SK-N-SH treated with all-trans-retinoic acid at 6 μM for 48 hours (cell line): Measurements from ENCODE around the gene MINDY2.

Experiments used
- ATAC-seq: fragments of 200-7000 bp; cut with Tn5 transposase; 3 replicates; pipeline ENCODE4 v1.9.1; 2020; ENCODE audit warnings: mild to moderate bottlenecking, moderate library complexity
- ARNTL ChIP-seq: fragments of 450-650 bp; formaldehyde crosslinking; IDR thresholded peaks from 2 replicates; pipeline ENCODE4 v1.5.0; 2020; ENCODE audit warnings: low read depth, mild to moderate bottlenecking, moderate library complexity, borderline replicate concordance
- BACH2 ChIP-seq: fragments of 250-450 bp; sonication (Bioruptor Pico); IDR thresholded peaks from 2 replicates; pipeline ENCODE4 v1.9.0; 2021; ENCODE audit warnings: mild to moderate bottlenecking, borderline replicate concordance
- CREB5 ChIP-seq: fragments of 250-450 bp; sonication (Bioruptor Pico); IDR thresholded peaks from 2 replicates; pipeline ENCODE4 v1.5.1; 2020; ENCODE audit warnings: low read depth, mild to moderate bottlenecking, moderate library complexity
- CSDC2 ChIP-seq: fragments of 250-450 bp; sonication (Bioruptor Pico); IDR thresholded peaks from 2 replicates; pipeline ENCODE4 v1.5.0; 2020; ENCODE audit warnings: mild to moderate bottlenecking, moderate library complexity
- ESRRG ChIP-seq: fragments of 250-450 bp; sonication (Bioruptor Pico); IDR thresholded peaks from 2 replicates; pipeline ENCODE4 v1.6.1; 2021; ENCODE audit warnings: mild to moderate bottlenecking
- GLIS3 ChIP-seq: fragments of 250-450 bp; sonication (Bioruptor Pico); IDR thresholded peaks from 2 replicates; pipeline ENCODE4 v1.5.0; 2020; ENCODE audit warnings: mild to moderate bottlenecking, moderate library complexity
- ISL1 ChIP-seq: fragments of 250-450 bp; sonication (Bioruptor Pico); IDR thresholded peaks from 2 replicates; pipeline ENCODE4 v2.1.2; 2022; ENCODE audit warnings: mild to moderate bottlenecking, moderate library complexity
- OSR1 ChIP-seq: fragments of 250-450 bp; sonication (Bioruptor Pico); IDR thresholded peaks from 2 replicates; pipeline ENCODE4 v1.8.0; 2022; ENCODE audit warnings: moderate library complexity, mild to moderate bottlenecking, inconsistent platforms
- PPARA ChIP-seq: fragments of 250-450 bp; sonication (Bioruptor Pico); IDR thresholded peaks from 2 replicates; pipeline ENCODE4 v1.5.0; 2020; ENCODE audit warnings: mild to moderate bottlenecking, borderline replicate concordance
- RARB ChIP-seq: fragments of 250-450 bp; sonication (Bioruptor Pico); IDR thresholded peaks from 2 replicates; pipeline ENCODE4 v1.8.0; 2021; ENCODE audit warnings: mild to moderate bottlenecking, moderate library complexity
- SNAI2 ChIP-seq: fragments of 250-450 bp; sonication (Bioruptor Pico); IDR thresholded peaks from 2 replicates; pipeline ENCODE4 v1.5.0; 2020; ENCODE audit warnings: mild to moderate bottlenecking, moderate library complexity
- TCF4 ChIP-seq: fragments of 250-450 bp; sonication (Bioruptor Pico); IDR thresholded peaks from 2 replicates; pipeline ENCODE4 v1.8.0; 2021; ENCODE audit warnings: mild to moderate bottlenecking, moderate library complexity, borderline replicate concordance
- TOX ChIP-seq: fragments of 250-450 bp; sonication (Bioruptor Pico); IDR thresholded peaks from 2 replicates; pipeline ENCODE4 v1.8.0; 2021; ENCODE audit warnings: mild to moderate bottlenecking, moderate library complexity, borderline replicate concordance
- ZC3H10 ChIP-seq: fragments of 250-450 bp; sonication (Bioruptor Pico); IDR thresholded peaks from 2 replicates; pipeline ENCODE4 v1.5.1; 2021; ENCODE audit warnings: mild to moderate bottlenecking, moderate library complexity
- ZFP3 ChIP-seq: fragments of 250-450 bp; sonication (Bioruptor Pico); IDR thresholded peaks from 2 replicates; pipeline ENCODE4 v1.5.0; 2020; ENCODE audit warnings: mild to moderate bottlenecking, moderate library complexity
- ZFP30 ChIP-seq: fragments of 450-650 bp; formaldehyde crosslinking; IDR thresholded peaks from 2 replicates; pipeline ENCODE4 v1.5.0; 2022; ENCODE audit warnings: mild to moderate bottlenecking, moderate library complexity
- ZNF565 ChIP-seq: fragments of 450-650 bp; formaldehyde crosslinking; conservative IDR thresholded peaks from 2 replicates; pipeline ENCODE4 v1.5.0; 2020; ENCODE audit warnings: low read depth, mild to moderate bottlenecking, moderate library complexity
- ZNF70 ChIP-seq: fragments of 450-650 bp; formaldehyde crosslinking; IDR thresholded peaks from 2 replicates; pipeline ENCODE4 v1.5.0; 2020; ENCODE audit warnings: mild to moderate bottlenecking, moderate library complexity
- ZNF8 ChIP-seq: fragments of 450-650 bp; formaldehyde crosslinking; IDR thresholded peaks from 2 replicates; pipeline ENCODE4 v1.5.0; 2020; ENCODE audit warnings: mild to moderate bottlenecking, moderate library complexity
- TF ChIP-seq, protein P1 (sequence below): fragments of 250-450 bp; sonication (Bioruptor Pico); IDR thresholded peaks from 2 replicates; pipeline ENCODE4 v1.8.0; 2021; ENCODE audit warnings: low read depth, mild to moderate bottlenecking, moderate library complexity, borderline replicate concordance
- TF ChIP-seq, protein P2 (sequence below): fragments of 250-450 bp; sonication (Bioruptor Pico); IDR thresholded peaks from 2 replicates; pipeline ENCODE4 v1.5.1; 2021; ENCODE audit warnings: mild to moderate bottlenecking, moderate library complexity
- TF ChIP-seq, protein P3 (sequence below): fragments of 250-450 bp; sonication (Bioruptor Pico); IDR thresholded peaks from 2 replicates; pipeline ENCODE4 v1.8.0; 2020; ENCODE audit warnings: mild to moderate bottlenecking, moderate library complexity, borderline replicate concordance
- TF ChIP-seq, protein P4 (sequence below): fragments of 250-450 bp; sonication (Bioruptor Pico); IDR thresholded peaks from 2 replicates; pipeline ENCODE4 v1.5.0; 2020; ENCODE audit warnings: mild to moderate bottlenecking, moderate library complexity

Gene MINDY2

GRCh38 chr15:58738046-58738707 is 32.9 kb upstream of the MINDY2 start:
- peak; percentile 47; the same call in 2 of the 3 replicates for ATAC-seq
- TF ChIP-seq ARNTL, result no peak
- no peak for TF ChIP-seq GLIS3 (CRISPR knock-in tag)
- TF ChIP-seq ZNF565, result no peak
- TF ChIP-seq TOX (CRISPR knock-in tag), result no peak
- TF ChIP-seq, protein P1, sequence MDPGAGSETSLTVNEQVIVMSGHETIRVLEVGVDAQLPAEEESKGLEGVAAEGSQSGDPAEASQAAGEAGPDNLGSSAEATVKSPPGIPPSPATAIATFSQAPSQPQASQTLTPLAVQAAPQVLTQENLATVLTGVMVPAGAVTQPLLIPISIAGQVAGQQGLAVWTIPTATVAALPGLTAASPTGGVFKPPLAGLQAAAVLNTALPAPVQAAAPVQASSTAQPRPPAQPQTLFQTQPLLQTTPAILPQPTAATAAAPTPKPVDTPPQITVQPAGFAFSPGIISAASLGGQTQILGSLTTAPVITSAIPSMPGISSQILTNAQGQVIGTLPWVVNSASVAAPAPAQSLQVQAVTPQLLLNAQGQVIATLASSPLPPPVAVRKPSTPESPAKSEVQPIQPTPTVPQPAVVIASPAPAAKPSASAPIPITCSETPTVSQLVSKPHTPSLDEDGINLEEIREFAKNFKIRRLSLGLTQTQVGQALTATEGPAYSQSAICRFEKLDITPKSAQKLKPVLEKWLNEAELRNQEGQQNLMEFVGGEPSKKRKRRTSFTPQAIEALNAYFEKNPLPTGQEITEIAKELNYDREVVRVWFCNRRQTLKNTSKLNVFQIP (CRISPR knock-in tag), result no peak
- TF ChIP-seq ZC3H10 (CRISPR knock-in tag), result no peak
- no peak for TF ChIP-seq ESRRG (CRISPR knock-in tag)
- TF ChIP-seq ZFP3 (CRISPR knock-in tag), result no peak
- TF ChIP-seq, protein P2, sequence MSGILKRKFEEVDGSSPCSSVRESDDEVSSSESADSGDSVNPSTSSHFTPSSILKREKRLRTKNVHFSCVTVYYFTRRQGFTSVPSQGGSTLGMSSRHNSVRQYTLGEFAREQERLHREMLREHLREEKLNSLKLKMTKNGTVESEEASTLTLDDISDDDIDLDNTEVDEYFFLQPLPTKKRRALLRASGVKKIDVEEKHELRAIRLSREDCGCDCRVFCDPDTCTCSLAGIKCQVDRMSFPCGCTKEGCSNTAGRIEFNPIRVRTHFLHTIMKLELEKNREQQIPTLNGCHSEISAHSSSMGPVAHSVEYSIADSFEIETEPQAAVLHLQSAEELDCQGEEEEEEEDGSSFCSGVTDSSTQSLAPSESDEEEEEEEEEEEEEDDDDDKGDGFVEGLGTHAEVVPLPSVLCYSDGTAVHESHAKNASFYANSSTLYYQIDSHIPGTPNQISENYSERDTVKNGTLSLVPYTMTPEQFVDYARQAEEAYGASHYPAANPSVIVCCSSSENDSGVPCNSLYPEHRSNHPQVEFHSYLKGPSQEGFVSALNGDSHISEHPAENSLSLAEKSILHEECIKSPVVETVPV (CRISPR knock-in tag), result no peak
- TF ChIP-seq RARB (CRISPR knock-in tag), result no peak
- TF ChIP-seq ZNF70 (CRISPR knock-in tag), result no peak
- no peak for TF ChIP-seq ZFP30
- TF ChIP-seq TCF4 (CRISPR knock-in tag), result no peak
- TF ChIP-seq, protein P3, sequence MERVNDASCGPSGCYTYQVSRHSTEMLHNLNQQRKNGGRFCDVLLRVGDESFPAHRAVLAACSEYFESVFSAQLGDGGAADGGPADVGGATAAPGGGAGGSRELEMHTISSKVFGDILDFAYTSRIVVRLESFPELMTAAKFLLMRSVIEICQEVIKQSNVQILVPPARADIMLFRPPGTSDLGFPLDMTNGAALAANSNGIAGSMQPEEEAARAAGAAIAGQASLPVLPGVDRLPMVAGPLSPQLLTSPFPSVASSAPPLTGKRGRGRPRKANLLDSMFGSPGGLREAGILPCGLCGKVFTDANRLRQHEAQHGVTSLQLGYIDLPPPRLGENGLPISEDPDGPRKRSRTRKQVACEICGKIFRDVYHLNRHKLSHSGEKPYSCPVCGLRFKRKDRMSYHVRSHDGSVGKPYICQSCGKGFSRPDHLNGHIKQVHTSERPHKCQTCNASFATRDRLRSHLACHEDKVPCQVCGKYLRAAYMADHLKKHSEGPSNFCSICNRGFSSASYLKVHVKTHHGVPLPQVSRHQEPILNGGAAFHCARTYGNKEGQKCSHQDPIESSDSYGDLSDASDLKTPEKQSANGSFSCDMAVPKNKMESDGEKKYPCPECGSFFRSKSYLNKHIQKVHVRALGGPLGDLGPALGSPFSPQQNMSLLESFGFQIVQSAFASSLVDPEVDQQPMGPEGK (CRISPR knock-in tag), result no peak
- TF ChIP-seq, all 23 proteins: peak for 0

DNA sequence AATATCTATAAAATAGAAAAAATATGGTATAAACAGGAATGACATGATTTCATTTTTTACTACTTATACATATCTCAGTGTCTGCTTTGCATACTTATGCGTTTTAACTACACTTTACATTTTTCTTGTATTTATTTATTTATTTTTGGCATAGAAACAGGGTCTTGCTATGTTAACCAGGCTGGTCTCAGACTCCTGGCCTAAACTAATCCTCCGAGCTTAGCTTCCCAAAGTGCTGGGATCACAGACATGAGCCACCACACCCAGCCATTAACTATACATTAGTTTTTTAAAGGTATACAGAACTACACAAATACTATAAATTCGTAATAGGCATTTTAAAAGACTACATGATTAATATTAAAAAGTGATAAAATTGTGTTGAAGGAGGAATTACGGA is 30.7 kb upstream of the MINDY2 start:
- ATAC-seq, result no peak
- TF ChIP-seq, protein P3 (CRISPR knock-in tag), result no peak
- no peak for TF ChIP-seq SNAI2
- no peak for TF ChIP-seq ZFP30
- TF ChIP-seq GLIS3 (CRISPR knock-in tag), result no peak
- no peak for TF ChIP-seq TCF4 (CRISPR knock-in tag)
- no peak for TF ChIP-seq ZNF8 (CRISPR knock-in tag)
- no peak for TF ChIP-seq CREB5 (CRISPR knock-in tag)
- no peak for TF ChIP-seq ZNF70 (CRISPR knock-in tag)
- TF ChIP-seq ESRRG (CRISPR knock-in tag), result no peak
- TF ChIP-seq ISL1 (CRISPR knock-in tag), result no peak
- TF ChIP-seq PPARA (CRISPR knock-in tag), result no peak
- no peak for TF ChIP-seq ARNTL

- ATAC-seq, result no peak
- TF ChIP-seq ZNF70 (CRISPR knock-in tag) (no peak), BACH2 (CRISPR knock-in tag) (no peak), ZFP30 (no peak), ZC3H10 (CRISPR knock-in tag) (no peak), GLIS3 (CRISPR knock-in tag) (no peak), ZNF8 (CRISPR knock-in tag) (no peak), CREB5 (CRISPR knock-in tag) (no peak), ESRRG (CRISPR knock-in tag) (no peak), OSR1 (CRISPR knock-in tag) (no peak), RARB (CRISPR knock-in tag) (no peak), CSDC2 (CRISPR knock-in tag) (no peak)
- TF ChIP-seq, protein P3 (CRISPR knock-in tag), result no peak
- TF ChIP-seq, protein P4, sequence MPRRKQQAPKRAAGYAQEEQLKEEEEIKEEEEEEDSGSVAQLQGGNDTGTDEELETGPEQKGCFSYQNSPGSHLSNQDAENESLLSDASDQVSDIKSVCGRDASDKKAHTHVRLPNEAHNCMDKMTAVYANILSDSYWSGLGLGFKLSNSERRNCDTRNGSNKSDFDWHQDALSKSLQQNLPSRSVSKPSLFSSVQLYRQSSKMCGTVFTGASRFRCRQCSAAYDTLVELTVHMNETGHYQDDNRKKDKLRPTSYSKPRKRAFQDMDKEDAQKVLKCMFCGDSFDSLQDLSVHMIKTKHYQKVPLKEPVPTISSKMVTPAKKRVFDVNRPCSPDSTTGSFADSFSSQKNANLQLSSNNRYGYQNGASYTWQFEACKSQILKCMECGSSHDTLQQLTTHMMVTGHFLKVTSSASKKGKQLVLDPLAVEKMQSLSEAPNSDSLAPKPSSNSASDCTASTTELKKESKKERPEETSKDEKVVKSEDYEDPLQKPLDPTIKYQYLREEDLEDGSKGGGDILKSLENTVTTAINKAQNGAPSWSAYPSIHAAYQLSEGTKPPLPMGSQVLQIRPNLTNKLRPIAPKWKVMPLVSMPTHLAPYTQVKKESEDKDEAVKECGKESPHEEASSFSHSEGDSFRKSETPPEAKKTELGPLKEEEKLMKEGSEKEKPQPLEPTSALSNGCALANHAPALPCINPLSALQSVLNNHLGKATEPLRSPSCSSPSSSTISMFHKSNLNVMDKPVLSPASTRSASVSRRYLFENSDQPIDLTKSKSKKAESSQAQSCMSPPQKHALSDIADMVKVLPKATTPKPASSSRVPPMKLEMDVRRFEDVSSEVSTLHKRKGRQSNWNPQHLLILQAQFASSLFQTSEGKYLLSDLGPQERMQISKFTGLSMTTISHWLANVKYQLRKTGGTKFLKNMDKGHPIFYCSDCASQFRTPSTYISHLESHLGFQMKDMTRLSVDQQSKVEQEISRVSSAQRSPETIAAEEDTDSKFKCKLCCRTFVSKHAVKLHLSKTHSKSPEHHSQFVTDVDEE (CRISPR knock-in tag), result no peak
Observed at GRCh38 chr15:58741032-58741431, 30.1 kb upstream of the MINDY2 start.
